SK-N-SH (cell line): ENCODE results near the gene ST3GAL6. TPM values are rescaled to one million over a fixed set of nuclear protein-coding genes. Genes with fewer than 3 reads are reported as not detected.

ENCODE experiments used
- CTCF ChIA-PET: fragments of 300-600, 350-600 bp; formaldehyde crosslinking; extraction: SDS; loops from one replicate; lab custom pipeline; 2021; lab: Yijun Ruan, JAX
- POLR2A ChIA-PET: fragments of 350-600 bp; sonication (Branson Sonifier 250); formaldehyde crosslinking; extraction: SDS; loops from one replicate; lab custom pipeline; 2020; ENCODE audit warnings: antibody characterized with exemption, inconsistent platforms; lab: Yijun Ruan, JAX
- DNase-seq: peaks from one replicate; pipeline ENCODE4 v3.0.0; 2012
- H2AFZ ChIP-seq: fragments of 200-600 bp; sonication (generic); 2 replicates; pipeline ENCODE4 v1.8.1; 2016; ENCODE audit warnings: antibody characterized with exemption, mild to moderate bottlenecking, low read depth
- H3F3A ChIP-seq: fragments of 200-600 bp; sonication (generic); replicated peaks from 2 replicates; pipeline ENCODE3; 2016; ENCODE audit warnings: antibody characterized with exemption, mild to moderate bottlenecking; ENCODE audit not compliant: insufficient read depth
- H3K27ac ChIP-seq, 2 experiments: fragments of 200-500 bp in 1 of 2; fragments of 200-600 bp in 1 of 2; sonication (Bioruptor generic) in 1 of 2; sonication (generic), shearing (Covaris generic) in 1 of 2; 2 replicates each; pipeline versions ENCODE4 v1.5.1 to v1.6.1; 2014 to 2016; ENCODE audit warnings: low read depth in 2 of 2, inconsistent platforms in 1 of 2, low read length in 1 of 2, mild to moderate bottlenecking in 1 of 2, mixed read lengths in 1 of 2
- H3K27me3 ChIP-seq: fragments of 200-600 bp; sonication (generic), shearing (Covaris generic); 2 replicates; pipeline ENCODE4 v1.6.1; 2016; ENCODE audit warnings: mixed run types; ENCODE audit not compliant: insufficient read depth
- H3K36me3 ChIP-seq, 2 experiments: fragments of 200-500 bp in 1 of 2; fragments of 200-600 bp in 1 of 2; sonication (Bioruptor generic) in 1 of 2; sonication (generic) in 1 of 2; replicated peaks in 1 of 2; 2 replicates each; pipeline versions ENCODE3 to v1.5.1; 2014 to 2016; ENCODE audit warnings: low read length in 1 of 2, mild to moderate bottlenecking in 1 of 2; ENCODE audit not compliant: insufficient read depth in 2 of 2, control insufficient read depth in 1 of 2
- H3K4me1 ChIP-seq, 2 experiments: fragments of 200-500 bp in 1 of 2; fragments of 200-600 bp in 1 of 2; sonication (Bioruptor generic) in 1 of 2; sonication (generic), shearing (Covaris generic) in 1 of 2; 2 replicates each; pipeline versions ENCODE4 v1.5.1 to v1.6.1; 2014 to 2016; ENCODE audit warnings: low read depth in 1 of 2, low read length in 1 of 2, mixed run types in 1 of 2; ENCODE audit not compliant: insufficient read depth in 2 of 2, control insufficient read depth in 1 of 2
- H3K4me2 ChIP-seq: fragments of 200-600 bp; sonication (generic), shearing (Covaris generic); 2 replicates; pipeline ENCODE4 v1.6.1; 2017; ENCODE audit warnings: mixed run types
- H3K4me3 ChIP-seq, 2 experiments: fragments of 200-500 bp in 1 of 2; fragments of 200-600 bp in 1 of 2; sonication (Bioruptor generic) in 1 of 2; sonication (generic), shearing (Covaris generic) in 1 of 2; 2 replicates each; pipeline versions ENCODE4 v1.5.1 to v1.8.1; 2014 to 2016; ENCODE audit warnings: low read depth in 2 of 2, inconsistent platforms in 1 of 2, low read length in 1 of 2, mild to moderate bottlenecking in 1 of 2, mixed read lengths in 1 of 2, moderate library complexity in 1 of 2
- H3K79me2 ChIP-seq: fragments of 200-600 bp; sonication (generic); 2 replicates; pipeline ENCODE4 v1.8.1; 2017; ENCODE audit warnings: mild to moderate bottlenecking; ENCODE audit not compliant: insufficient read depth
- H3K9ac ChIP-seq: fragments of 200-600 bp; sonication (generic); 2 replicates; pipeline ENCODE4 v1.6.1; 2017; ENCODE audit warnings: mixed run types
- H3K9me2 ChIP-seq: fragments of 200-600 bp; sonication (generic); 2 replicates; pipeline ENCODE4 v1.6.1; 2017; ENCODE audit warnings: mixed run types
- H3K9me3 ChIP-seq: fragments of 200-600 bp; sonication (generic); 2 replicates; pipeline ENCODE4 v1.6.1; 2017; ENCODE audit warnings: mixed run types, mild to moderate bottlenecking, moderate library complexity
- H4K20me1 ChIP-seq: fragments of 200-600 bp; sonication (generic); 2 replicates; pipeline ENCODE4 v1.6.1; 2017; ENCODE audit warnings: mild to moderate bottlenecking, mixed run types; ENCODE audit not compliant: insufficient read depth
- CHD2 ChIP-seq: fragments of 150-350 bp; IDR thresholded peaks from 2 replicates; pipeline ENCODE4 v1.6.1; 2018; ENCODE audit warnings: low read length; ENCODE audit not compliant: partially characterized antibody
- ELF1 ChIP-seq: IDR thresholded peaks from 2 replicates; pipeline ENCODE4 v1.4.0; 2012
- EP300 ChIP-seq, 2 experiments: IDR thresholded peaks; 2 replicates each; pipeline versions ENCODE4 v1.4.0 to v1.6.1; 2012; ENCODE audit warnings: borderline replicate concordance in 1 of 2, low read depth in 1 of 2, low read length in 1 of 2
- FOSL2 ChIP-seq: IDR thresholded peaks from 2 replicates; pipeline ENCODE4 v1.4.0; 2012; ENCODE audit warnings: low read depth, mild to moderate bottlenecking, moderate library complexity, borderline replicate concordance
- FOXJ3 ChIP-seq: sonication (generic); formaldehyde crosslinking; IDR thresholded peaks from 2 replicates; pipeline ENCODE4 v1.5.1; 2020; ENCODE audit warnings: mild to moderate bottlenecking, missing genetic modification reagents
- GATA2 ChIP-seq: sonication (generic); formaldehyde crosslinking; IDR thresholded peaks from 2 replicates; pipeline ENCODE4 v1.5.0; 2020; ENCODE audit warnings: mild to moderate bottlenecking, missing genetic modification reagents
- MXI1 ChIP-seq: IDR thresholded peaks from 2 replicates; pipeline ENCODE4 v1.6.1; 2012; ENCODE audit warnings: mild to moderate bottlenecking, low read depth, low read length, improper control_type of control experiment
- RCOR1 ChIP-seq: fragments of 150-350 bp; IDR thresholded peaks from 2 replicates; pipeline ENCODE4 v1.6.1; 2017; ENCODE audit warnings: antibody characterized with exemption, low read length
- RXRA ChIP-seq: IDR thresholded peaks from 2 replicates; pipeline ENCODE4 v1.4.0; 2012; ENCODE audit warnings: low read depth, mild to moderate bottlenecking, borderline replicate concordance
- SMC3 ChIP-seq: IDR thresholded peaks from 2 replicates; pipeline ENCODE4 v1.6.1; 2012; ENCODE audit warnings: low read depth, low read length, improper control_type of control experiment
- TAF1 ChIP-seq: IDR thresholded peaks from 2 replicates; pipeline ENCODE4 v1.6.1; 2012; ENCODE audit warnings: low read depth, mild to moderate bottlenecking, low read length, moderate library complexity, borderline replicate concordance
- TCF12 ChIP-seq: IDR thresholded peaks from 2 replicates; pipeline ENCODE4 v1.4.0; 2012
- TEAD4 ChIP-seq: IDR thresholded peaks from 2 replicates; pipeline ENCODE4 v1.4.0; 2012; ENCODE audit warnings: mild to moderate bottlenecking, borderline replicate concordance; ENCODE audit not compliant: insufficient read depth
- USF2 ChIP-seq: fragments of 150-350 bp; IDR thresholded peaks from 2 replicates; pipeline ENCODE4 v1.6.1; 2017; ENCODE audit warnings: antibody characterized with exemption, low read length, low read depth, borderline replicate concordance
- YY1 ChIP-seq: IDR thresholded peaks from 2 replicates; pipeline ENCODE4 v1.4.0; 2012; ENCODE audit warnings: low read depth, mild to moderate bottlenecking
- WGBS: methylation state at CpG from one replicate; pipeline ENCODE4 v1.1.6; 2017; ENCODE audit warnings: low lambda C conversion rate; 5-methylcytosine and 5-hydroxymethylcytosine counted together
- polyA plus RNA-seq, 3 experiments: library from polyadenylated mRNA; depleted of rRNA; stranded (reverse); fragments of >200 nt; gene quantifications; 2 replicates each; pipeline ENCODE4 v1.2.3, GENCODE V29; 2012
- TF ChIP-seq, protein P1 (sequence below): fragments of 200-600 bp; sonication (generic); IDR thresholded peaks from 2 replicates; pipeline ENCODE4 v1.6.1; 2017; ENCODE audit warnings: antibody characterized with exemption, mild to moderate bottlenecking, moderate library complexity
- TF ChIP-seq, protein P2 (sequence below): fragments of 150-350 bp; IDR thresholded peaks from 2 replicates; pipeline ENCODE4 v1.6.1; 2016; ENCODE audit warnings: mild to moderate bottlenecking, low read depth, low read length
- TF ChIP-seq, protein P3 (sequence below): IDR thresholded peaks from 2 replicates; pipeline ENCODE4 v1.4.0; 2012; ENCODE audit warnings: low read depth, borderline replicate concordance
- TF ChIP-seq, protein P4 (sequence below): IDR thresholded peaks from 2 replicates; pipeline ENCODE4 v1.4.0; 2012; ENCODE audit warnings: low read depth

Gene ST3GAL6
- polyA plus RNA-seq, 1 of the 3 experiments (the other 2 are of a cell fraction) = 16.3 TPM

DNA sequence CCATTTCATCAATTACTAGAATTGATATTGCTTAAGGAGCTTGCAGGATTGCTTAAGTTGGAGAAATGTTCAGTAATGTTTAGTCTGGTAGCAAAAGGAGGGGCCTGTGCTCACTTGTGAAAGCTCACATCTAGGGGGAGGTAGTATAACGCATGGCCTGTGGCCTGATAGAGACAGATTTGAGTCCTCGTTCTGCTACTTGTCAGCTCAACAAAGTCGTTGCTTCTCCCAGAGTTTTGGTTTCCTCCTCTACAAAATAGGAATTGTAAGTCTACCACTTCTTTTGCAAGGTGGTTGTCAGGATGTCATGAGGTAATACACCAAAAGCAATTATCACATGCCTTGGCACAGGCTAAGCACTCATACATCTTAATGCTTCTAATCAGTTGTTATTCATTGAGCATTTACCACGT is 1.3 kb downstream of the ST3GAL6 start:
- Histone ChIP-seq H3K27me3 (no peaks in the 10 kb centered on the region), H3K9me3 (no peaks in the 10 kb centered on the region), H3K9ac (no peak overlapping the region), H3K4me2 (peak overlapping the region; percentile 29), H3F3A (no peaks in the 10 kb centered on the region), H3K79me2 (peaks cover 57% of the 10 kb centered on the region; the same call in 1 of the 2 replicates), H3K36me3 (peaks cover 3 to 5% of the 10 kb centered on the region in 2 experiments), H3K9me2 (no peaks in the 10 kb centered on the region), H3K4me3 (peak overlapping the region in 1 of 2 experiments; percentile 6; a peak in 2 of 4 replicates)
- CTCF ChIA-PET = interaction anchor here (0.8 to 1.0 kb wide), 2 partner anchors 33 to 53 kb away, joined by 3 read pairs; no protein-coding TSS in a partner anchor
- POLR2A ChIA-PET = interaction anchor here (1.1 to 3.9 kb wide), 2 partner anchors 30 to 137 kb away, joined by 3 to 50 read pairs; partner anchors contain the start of gene DCBLD2
- WGBS = 51% methylated on average over 4 of the region's 4 CpGs
- TF ChIP-seq ELF1 = no peak
- TF ChIP-seq CHD2 = no peak
- TF ChIP-seq, protein P1, sequence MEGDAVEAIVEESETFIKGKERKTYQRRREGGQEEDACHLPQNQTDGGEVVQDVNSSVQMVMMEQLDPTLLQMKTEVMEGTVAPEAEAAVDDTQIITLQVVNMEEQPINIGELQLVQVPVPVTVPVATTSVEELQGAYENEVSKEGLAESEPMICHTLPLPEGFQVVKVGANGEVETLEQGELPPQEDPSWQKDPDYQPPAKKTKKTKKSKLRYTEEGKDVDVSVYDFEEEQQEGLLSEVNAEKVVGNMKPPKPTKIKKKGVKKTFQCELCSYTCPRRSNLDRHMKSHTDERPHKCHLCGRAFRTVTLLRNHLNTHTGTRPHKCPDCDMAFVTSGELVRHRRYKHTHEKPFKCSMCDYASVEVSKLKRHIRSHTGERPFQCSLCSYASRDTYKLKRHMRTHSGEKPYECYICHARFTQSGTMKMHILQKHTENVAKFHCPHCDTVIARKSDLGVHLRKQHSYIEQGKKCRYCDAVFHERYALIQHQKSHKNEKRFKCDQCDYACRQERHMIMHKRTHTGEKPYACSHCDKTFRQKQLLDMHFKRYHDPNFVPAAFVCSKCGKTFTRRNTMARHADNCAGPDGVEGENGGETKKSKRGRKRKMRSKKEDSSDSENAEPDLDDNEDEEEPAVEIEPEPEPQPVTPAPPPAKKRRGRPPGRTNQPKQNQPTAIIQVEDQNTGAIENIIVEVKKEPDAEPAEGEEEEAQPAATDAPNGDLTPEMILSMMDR = no peak
- no peak for TF ChIP-seq TEAD4
- no peak; the same call in 1 of the 2 replicates for TF ChIP-seq MXI1
- TF ChIP-seq, protein P2, sequence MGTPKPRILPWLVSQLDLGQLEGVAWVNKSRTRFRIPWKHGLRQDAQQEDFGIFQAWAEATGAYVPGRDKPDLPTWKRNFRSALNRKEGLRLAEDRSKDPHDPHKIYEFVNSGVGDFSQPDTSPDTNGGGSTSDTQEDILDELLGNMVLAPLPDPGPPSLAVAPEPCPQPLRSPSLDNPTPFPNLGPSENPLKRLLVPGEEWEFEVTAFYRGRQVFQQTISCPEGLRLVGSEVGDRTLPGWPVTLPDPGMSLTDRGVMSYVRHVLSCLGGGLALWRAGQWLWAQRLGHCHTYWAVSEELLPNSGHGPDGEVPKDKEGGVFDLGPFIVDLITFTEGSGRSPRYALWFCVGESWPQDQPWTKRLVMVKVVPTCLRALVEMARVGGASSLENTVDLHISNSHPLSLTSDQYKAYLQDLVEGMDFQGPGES = no peak
- TF ChIP-seq, protein P3, sequence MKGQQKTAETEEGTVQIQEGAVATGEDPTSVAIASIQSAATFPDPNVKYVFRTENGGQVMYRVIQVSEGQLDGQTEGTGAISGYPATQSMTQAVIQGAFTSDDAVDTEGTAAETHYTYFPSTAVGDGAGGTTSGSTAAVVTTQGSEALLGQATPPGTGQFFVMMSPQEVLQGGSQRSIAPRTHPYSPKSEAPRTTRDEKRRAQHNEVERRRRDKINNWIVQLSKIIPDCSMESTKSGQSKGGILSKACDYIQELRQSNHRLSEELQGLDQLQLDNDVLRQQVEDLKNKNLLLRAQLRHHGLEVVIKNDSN = no peak
- no peak for TF ChIP-seq TAF1
- TF ChIP-seq FOSL2 = no peak
- no peak for TF ChIP-seq RXRA
- TF ChIP-seq RCOR1 = no peak
- TF ChIP-seq, all 33 proteins: peak for 0
- H3K27ac ChIP-seq = peak overlapping the region in 1 of 2 experiments; percentile 92; a peak in 2 of 4 replicates
- no peak for DNase-seq
- no peaks in the 10 kb centered on the region for H4K20me1 ChIP-seq
- peaks cover 22 to 55% of the 10 kb centered on the region in 2 experiments for H3K4me1 ChIP-seq
- no peak overlapping the region for H2AFZ ChIP-seq

DNA sequence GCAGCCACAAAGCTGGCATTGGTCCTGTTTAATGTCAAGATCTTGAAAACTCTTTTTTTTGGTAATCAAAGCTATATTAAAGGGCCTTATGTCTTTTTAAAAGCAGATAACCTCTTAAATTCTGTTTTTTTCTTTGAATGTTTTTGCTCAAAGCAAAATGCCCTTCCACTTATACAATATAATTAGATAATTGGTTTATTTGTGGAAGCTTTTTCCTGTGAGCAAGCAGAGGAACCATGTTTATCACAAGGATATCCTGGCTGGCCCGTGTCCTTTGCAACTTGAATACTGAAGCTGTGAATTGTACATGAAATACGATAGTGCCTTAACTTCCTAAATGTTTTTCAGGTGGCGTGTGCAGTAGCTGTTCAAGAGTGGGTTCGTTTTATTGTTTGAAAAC is 2.6 kb downstream of the ST3GAL6 start:
- H4K20me1 ChIP-seq = no peaks in the 10 kb centered on the region
- DNase-seq = peak; percentile 33
- no peaks in the 10 kb centered on the region for H3K27me3 ChIP-seq
- H3K79me2 ChIP-seq = peaks cover 52% of the 10 kb centered on the region; the same call in 1 of the 2 replicates
- 46% methylated on average over 4 of the region's 4 CpGs for WGBS
- no peaks in the 10 kb centered on the region for H3K9me3 ChIP-seq
- no peak overlapping the region for H2AFZ ChIP-seq
- H3K9me2 ChIP-seq = no peaks in the 10 kb centered on the region
- H3K4me2 ChIP-seq = no peak overlapping the region
- peaks cover 5% of the 10 kb centered on the region in 2 experiments for H3K36me3 ChIP-seq
- H3K4me1 ChIP-seq = peaks cover 22 to 62% of the 10 kb centered on the region in 2 experiments
- H3K9ac ChIP-seq = no peak overlapping the region
- ChIA-PET CTCF (interaction anchor here (0.7 to 0.8 kb wide), 2 partner anchors 23 to 267 kb away, joined by 3 read pairs; no protein-coding TSS in a partner anchor), POLR2A (interaction anchor here (0.8 to 3.9 kb wide), 2 partner anchors 32 to 172 kb away, joined by 3 to 50 read pairs; no protein-coding TSS in a partner anchor)
- no peaks in the 10 kb centered on the region for H3F3A ChIP-seq
- H3K27ac ChIP-seq = peak overlapping the region; percentile 12 to 92; a peak in 3 of 4 replicates
- H3K4me3 ChIP-seq = no peak overlapping the region
- TF ChIP-seq RCOR1 (peak; percentile 46; the same call in 1 of the 2 replicates), USF2 (no peak), FOXJ3 (peak; percentile 72), SMC3 (no peak), TCF12 (peak; percentile 12; the same call in 1 of the 2 replicates), EP300 (IDR thresholded peaks at IDR 0.05; ENCODE audit: borderline replicate concordance in 1 of 2, low read depth in 1 of 2, low read length in 1 of 2) (peak in 1 of 2 experiments; percentile 89; a peak in 2 of 4 replicates), YY1 (no peak), GATA2 (CRISPR knock-in tag) (peak; percentile 75)
- TF ChIP-seq, protein P2 = no peak
- TF ChIP-seq, protein P3 = no peak
- TF ChIP-seq, protein P4, sequence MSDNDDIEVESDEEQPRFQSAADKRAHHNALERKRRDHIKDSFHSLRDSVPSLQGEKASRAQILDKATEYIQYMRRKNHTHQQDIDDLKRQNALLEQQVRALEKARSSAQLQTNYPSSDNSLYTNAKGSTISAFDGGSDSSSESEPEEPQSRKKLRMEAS = no peak
